Measurements from ENCODE around the gene NPHP4.
"Not testable (repeated sequence)": the region's sequence is repeated elsewhere in the genome, so short reads cannot be mapped to it uniquely, and the experiment has no call there.

The NPHP4 gene

GRCh38 chr1:6024376-6024775 is 32.2 kb upstream of the NPHP4 start:
- no peak for DNase-seq (ENCODE audit: low read depth in 2 of 2)

GRCh38 chr1:6023346-6023745 is 31.1 kb upstream of the NPHP4 start:
- no peak for DNase-seq (ENCODE audit: low read depth in 2 of 2)

- no peak for DNase-seq (ENCODE audit: low read depth in 2 of 2)
Observed at GRCh38 chr1:6022193-6022592, 30.0 kb upstream of the NPHP4 start.

- no peak for DNase-seq (ENCODE audit: low read depth in 2 of 2)
Observed at GRCh38 chr1:6019166-6019845, 27.1 kb upstream of the NPHP4 start.

- not testable (repeated sequence) for DNase-seq (ENCODE audit: low read depth in 2 of 2)
Observed at GRCh38 chr1:6017654-6018053, 25.4 kb upstream of the NPHP4 start.

- DNase-seq (ENCODE audit: low read depth in 2 of 2) = no peak
Observed at GRCh38 chr1:6016191-6016865, 24.1 kb upstream of the NPHP4 start.

GRCh38 chr1:6014130-6014999 is 22.1 kb upstream of the NPHP4 start:
- no peak for DNase-seq (ENCODE audit: low read depth in 2 of 2)

- no peak for DNase-seq (ENCODE audit: low read depth in 2 of 2)
Observed at GRCh38 chr1:6013491-6013890, 21.3 kb upstream of the NPHP4 start.

GRCh38 chr1:6012529-6013318 is 20.5 kb upstream of the NPHP4 start:
- DNase-seq (ENCODE audit: low read depth in 2 of 2) = no peak

- DNase-seq (ENCODE audit: low read depth in 2 of 2) = no peak
Observed at GRCh38 chr1:6011946-6012258, 19.7 kb upstream of the NPHP4 start.

GRCh38 chr1:6011161-6011945 is 19.1 kb upstream of the NPHP4 start:
- DNase-seq (ENCODE audit: low read depth in 2 of 2) = no peak

- no peak for DNase-seq (ENCODE audit: low read depth in 2 of 2)
Observed at GRCh38 chr1:6010554-6010953, 18.3 kb upstream of the NPHP4 start.

GRCh38 chr1:6009120-6010040 is 17.2 kb upstream of the NPHP4 start:
- no peak for DNase-seq (ENCODE audit: low read depth in 2 of 2)

- DNase-seq (ENCODE audit: low read depth in 2 of 2) = no peak
Observed at GRCh38 chr1:6008696-6009095, 16.5 kb upstream of the NPHP4 start.

GRCh38 chr1:6008084-6008415 is 15.8 kb upstream of the NPHP4 start:
- DNase-seq (ENCODE audit: low read depth in 2 of 2) = no peak

GRCh38 chr1:6007318-6008083 is 15.3 kb upstream of the NPHP4 start:
- DNase-seq (ENCODE audit: low read depth in 2 of 2) = no peak

- DNase-seq (ENCODE audit: low read depth in 2 of 2) = no peak
Observed at GRCh38 chr1:6006882-6007281, 14.7 kb upstream of the NPHP4 start.

GRCh38 chr1:6005276-6005917 is 13.2 kb upstream of the NPHP4 start:
- DNase-seq (ENCODE audit: low read depth in 2 of 2) = no peak

Measured in stimulated activated CD4-positive, alpha-beta T cell treated with anti-CD3 and anti-CD28 coated beads, Interleukin-1b, Interleukin-23, amount 100 ng/mL, for 4 hours (primary cell).